Measurements from ENCODE around the gene TUT7.
"Not testable (repeated sequence)": the region's sequence is repeated elsewhere in the genome, so short reads cannot be mapped to it uniquely, and the experiment has no call there.

Gene TUT7

DNA sequence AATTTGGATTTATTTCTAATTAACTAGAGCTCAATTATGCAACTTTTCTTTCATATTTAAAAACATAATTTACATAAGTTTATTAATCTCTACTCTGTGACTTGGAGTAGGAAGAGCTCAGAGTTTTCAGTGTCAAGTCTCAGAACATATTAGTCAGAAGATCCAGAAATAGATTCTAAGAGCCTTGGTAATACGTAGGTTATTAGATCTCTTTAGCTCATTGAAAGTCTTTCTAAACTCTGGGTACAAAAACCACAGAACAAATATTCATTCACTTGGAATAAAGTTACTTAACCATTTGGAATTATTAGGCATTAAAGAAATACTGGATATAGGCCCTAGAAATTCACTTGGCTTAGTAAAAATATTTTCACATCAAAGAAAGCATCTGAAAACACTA lies 45.5 kb downstream of the TUT7 start:
- no peak for DNase-seq (ENCODE audit: low read depth)
- no peak overlapping the region for H3K4me3 ChIP-seq (ENCODE audit: low read depth, low read length)
- TF ChIP-seq, protein P1, sequence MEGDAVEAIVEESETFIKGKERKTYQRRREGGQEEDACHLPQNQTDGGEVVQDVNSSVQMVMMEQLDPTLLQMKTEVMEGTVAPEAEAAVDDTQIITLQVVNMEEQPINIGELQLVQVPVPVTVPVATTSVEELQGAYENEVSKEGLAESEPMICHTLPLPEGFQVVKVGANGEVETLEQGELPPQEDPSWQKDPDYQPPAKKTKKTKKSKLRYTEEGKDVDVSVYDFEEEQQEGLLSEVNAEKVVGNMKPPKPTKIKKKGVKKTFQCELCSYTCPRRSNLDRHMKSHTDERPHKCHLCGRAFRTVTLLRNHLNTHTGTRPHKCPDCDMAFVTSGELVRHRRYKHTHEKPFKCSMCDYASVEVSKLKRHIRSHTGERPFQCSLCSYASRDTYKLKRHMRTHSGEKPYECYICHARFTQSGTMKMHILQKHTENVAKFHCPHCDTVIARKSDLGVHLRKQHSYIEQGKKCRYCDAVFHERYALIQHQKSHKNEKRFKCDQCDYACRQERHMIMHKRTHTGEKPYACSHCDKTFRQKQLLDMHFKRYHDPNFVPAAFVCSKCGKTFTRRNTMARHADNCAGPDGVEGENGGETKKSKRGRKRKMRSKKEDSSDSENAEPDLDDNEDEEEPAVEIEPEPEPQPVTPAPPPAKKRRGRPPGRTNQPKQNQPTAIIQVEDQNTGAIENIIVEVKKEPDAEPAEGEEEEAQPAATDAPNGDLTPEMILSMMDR (IDR thresholded peaks at IDR 0.05; ENCODE audit: control insufficient read depth, extremely low read depth, insufficient read depth) = no peak

DNA sequence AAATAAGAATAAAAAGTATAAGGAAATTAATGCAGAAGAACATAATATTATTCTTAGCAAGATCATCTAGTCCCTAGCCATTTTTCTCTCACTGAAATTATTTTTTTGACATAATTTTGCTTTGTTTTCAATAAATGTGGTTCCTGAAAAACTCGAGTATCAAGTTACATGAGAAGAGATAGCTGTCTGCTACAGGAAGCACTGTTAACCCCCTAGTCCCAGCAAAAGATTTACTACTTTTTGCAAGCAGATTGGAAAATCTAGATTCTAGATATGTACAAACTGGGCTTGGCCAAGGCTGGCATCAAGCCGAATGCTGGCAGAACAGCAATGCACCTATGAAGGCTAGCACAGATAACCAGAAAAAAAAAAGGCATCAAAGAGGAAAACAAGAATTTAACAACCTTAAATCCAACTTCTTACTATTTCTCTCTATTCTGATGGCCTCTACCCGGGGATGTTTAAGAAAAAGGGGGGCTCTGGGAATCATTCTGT lies 49.9 kb downstream of the TUT7 start:
- TF ChIP-seq, protein P1 (IDR thresholded peaks at IDR 0.05; ENCODE audit: control insufficient read depth, extremely low read depth, insufficient read depth) = no peak
- DNase-seq (ENCODE audit: low read depth) = peak; percentile 35
- no peak overlapping the region for H3K4me3 ChIP-seq (ENCODE audit: low read depth, low read length)

DNA sequence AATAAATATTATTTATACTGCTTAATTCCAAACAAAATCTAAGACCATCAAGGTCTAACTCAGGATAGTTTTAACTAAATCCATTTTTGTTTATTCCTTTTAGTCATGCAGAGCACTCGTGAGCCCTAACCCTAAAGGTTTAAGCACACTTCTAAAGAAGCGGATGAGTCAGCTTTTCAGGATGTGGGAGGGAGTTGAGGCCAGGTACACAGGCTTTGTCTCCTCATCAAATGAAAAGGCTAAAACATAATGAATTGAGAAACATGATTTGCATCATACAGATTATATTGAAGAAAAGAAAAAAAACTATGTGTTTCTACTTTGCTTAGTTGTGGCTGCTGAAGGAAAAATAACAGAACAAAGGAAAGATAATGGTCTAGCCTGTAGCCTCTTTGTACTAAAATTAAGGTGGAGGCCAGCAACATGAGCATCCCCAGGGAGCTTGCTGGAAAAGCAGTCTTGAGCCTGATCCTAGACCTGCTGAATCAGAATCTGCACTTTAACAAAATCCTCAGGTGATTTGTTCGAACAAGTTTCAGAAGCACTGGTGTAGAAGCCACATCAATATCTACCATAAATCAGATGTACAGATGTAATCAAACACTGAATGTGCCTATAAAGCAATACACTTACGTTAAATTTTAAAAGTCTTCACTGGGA lies 50.8 kb downstream of the TUT7 start:
- DNase-seq (ENCODE audit: low read depth) = no peak
- TF ChIP-seq, protein P1 (IDR thresholded peaks at IDR 0.05; ENCODE audit: control insufficient read depth, extremely low read depth, insufficient read depth) = no peak
- no peak overlapping the region for H3K4me3 ChIP-seq (ENCODE audit: low read depth, low read length)

DNA sequence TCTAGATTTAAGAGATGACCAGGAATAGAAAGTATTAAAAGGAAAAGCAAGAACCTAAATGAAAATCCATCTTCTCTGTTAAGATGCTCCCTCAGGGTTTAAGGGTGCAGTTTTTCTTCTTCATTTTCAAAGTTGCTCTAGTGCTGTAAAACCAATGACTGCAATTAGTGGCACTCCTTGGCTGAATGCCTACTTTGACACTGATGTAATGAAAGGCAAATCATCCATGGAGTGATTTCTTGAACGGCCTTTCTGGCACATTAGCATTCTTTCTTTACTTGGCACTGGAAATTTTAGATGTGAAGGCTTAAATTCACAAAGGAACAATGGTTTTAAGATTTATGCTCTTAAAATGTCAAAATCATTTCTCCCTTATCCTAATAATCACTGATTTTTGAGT lies 52.5 kb downstream of the TUT7 start:
- TF ChIP-seq, protein P1 (IDR thresholded peaks at IDR 0.05; ENCODE audit: control insufficient read depth, extremely low read depth, insufficient read depth) = no peak
- no peak overlapping the region for H3K4me3 ChIP-seq (ENCODE audit: low read depth, low read length)
- DNase-seq (ENCODE audit: low read depth) = no peak

DNA sequence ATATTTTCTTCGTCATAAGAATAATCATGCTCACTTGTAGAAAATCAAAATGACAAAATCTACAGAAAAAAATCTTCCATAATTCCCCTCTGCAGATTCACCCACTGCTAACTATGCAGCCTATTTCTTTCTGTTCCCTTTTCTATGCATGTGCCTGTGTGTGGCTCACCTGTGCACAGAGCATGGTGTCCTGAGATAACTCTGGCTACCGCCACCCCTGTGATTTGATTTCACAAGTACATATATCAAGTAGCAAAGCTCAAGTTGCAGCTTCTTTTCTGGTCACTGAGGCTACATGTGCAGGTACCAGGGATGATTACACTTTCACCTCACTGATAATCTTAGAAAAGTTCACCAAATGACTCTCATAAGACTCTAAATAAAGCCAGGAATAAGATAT lies 53.5 kb downstream of the TUT7 start:
- no peak for DNase-seq (ENCODE audit: low read depth)
- TF ChIP-seq, protein P1 (IDR thresholded peaks at IDR 0.05; ENCODE audit: control insufficient read depth, extremely low read depth, insufficient read depth) = no peak
- H3K4me3 ChIP-seq (ENCODE audit: low read depth, low read length) = no peak overlapping the region

DNA sequence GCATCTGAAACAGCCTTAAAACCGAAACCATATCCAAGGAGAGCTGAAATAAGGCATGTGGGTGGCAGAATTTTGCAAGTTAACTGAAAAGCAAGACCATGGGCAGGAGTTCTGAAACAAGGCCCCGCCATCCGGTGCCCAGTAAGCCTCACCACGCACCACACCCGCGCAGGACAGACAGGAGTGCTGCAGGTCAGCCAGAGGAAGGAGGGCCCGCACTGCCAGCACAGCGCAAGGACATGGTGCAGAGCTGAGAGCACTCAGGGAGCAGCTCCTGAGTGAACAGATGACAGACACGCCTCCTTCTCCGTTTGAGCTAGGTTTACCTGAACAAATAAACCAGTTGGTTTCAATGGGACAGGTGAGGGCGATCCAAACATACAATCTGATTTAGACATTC lies 55.3 kb downstream of the TUT7 start:
- no peak for DNase-seq (ENCODE audit: low read depth)
- TF ChIP-seq, protein P1 (IDR thresholded peaks at IDR 0.05; ENCODE audit: control insufficient read depth, extremely low read depth, insufficient read depth) = no peak
- no peak overlapping the region for H3K4me3 ChIP-seq (ENCODE audit: low read depth, low read length)

DNA sequence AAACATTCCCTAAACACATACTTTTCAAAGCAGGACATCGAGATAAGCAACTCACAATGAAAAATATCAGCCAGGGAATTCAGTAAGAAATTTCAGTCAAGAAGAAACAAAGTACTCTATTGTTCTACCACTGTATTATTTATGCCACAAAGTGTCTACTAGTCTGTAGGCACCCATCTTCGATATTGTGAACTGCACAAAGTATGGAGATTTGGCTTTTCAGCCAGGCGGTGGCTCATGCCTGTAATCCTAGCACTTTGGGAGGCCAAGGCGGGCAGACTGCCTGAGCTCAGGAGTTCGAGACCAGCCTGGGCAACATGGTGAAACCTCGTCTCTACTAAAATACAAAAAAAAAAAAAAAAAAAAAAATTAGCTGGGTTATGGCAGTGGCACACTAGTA lies 63.9 kb downstream of the TUT7 start:
- H3K4me3 ChIP-seq (ENCODE audit: low read depth, low read length); DNase-seq (ENCODE audit: low read depth): not testable (repeated sequence)
